Astrocyte (in vitro differentiated cells and primary cell): ENCODE results near the gene GYPC.
"Not testable (repeated sequence)": the region's sequence is repeated elsewhere in the genome, so short reads cannot be mapped to it uniquely, and the experiment has no call there.

Source experiments
- CTCF ChIP-seq: IDR thresholded peaks from 2 replicates; pipeline ENCODE4 v1.5.1; 2011; ENCODE audit warnings: low read depth, mild to moderate bottlenecking, inconsistent platforms, low read length, moderate library complexity; ENCODE audit not compliant: insufficient read depth
- EZH2 ChIP-seq: IDR thresholded peaks from 2 replicates; pipeline ENCODE4 v1.6.1; 2012; ENCODE audit warnings: mild to moderate bottlenecking, low read length, inconsistent platforms; ENCODE audit not compliant: insufficient read depth

GRCh38 chr2:126647714-126648344 lies 8.1 kb upstream of the GYPC start:
- not testable (repeated sequence) for TF ChIP-seq EZH2, CTCF
